Measurements from ENCODE around the gene KDM4F.

DNA sequence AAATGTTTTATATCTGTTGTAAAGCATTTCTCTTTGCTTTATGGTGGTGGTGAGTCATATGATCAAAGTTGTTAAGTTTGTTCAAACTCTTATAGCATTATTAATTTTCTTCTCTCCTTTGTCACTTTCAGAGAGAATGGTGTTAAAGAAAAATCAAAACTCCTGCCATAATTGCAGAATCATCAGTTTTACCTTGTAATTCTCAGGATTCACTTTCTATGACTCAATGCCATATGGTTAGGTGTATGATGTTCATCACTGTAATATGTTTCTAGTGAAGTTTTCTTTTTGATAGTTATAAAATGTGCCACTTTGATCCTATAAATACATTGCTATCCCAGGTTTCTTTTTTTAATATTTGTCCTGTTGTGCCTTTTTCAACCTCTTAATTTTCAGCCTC lies 37.8 kb upstream of the KDM4F start:
- TF ChIP-seq RAD21 (conservative IDR thresholded peaks at IDR 0.05 in 1 of 2, IDR thresholded peaks at IDR 0.05 in 1 of 2) (no peak), POLR2A (IDR thresholded peaks at IDR 0.05; ENCODE audit: low read length) (no peak), CHD4 (IDR thresholded peaks at IDR 0.05; ENCODE audit: borderline replicate concordance) (no peak), HEYL (CRISPR knock-in tag; IDR thresholded peaks at IDR 0.05) (no peak), BHLHE40 (IDR thresholded peaks at IDR 0.05; ENCODE audit: low read depth, low read length) (no peak)
- TF ChIP-seq, protein P1, sequence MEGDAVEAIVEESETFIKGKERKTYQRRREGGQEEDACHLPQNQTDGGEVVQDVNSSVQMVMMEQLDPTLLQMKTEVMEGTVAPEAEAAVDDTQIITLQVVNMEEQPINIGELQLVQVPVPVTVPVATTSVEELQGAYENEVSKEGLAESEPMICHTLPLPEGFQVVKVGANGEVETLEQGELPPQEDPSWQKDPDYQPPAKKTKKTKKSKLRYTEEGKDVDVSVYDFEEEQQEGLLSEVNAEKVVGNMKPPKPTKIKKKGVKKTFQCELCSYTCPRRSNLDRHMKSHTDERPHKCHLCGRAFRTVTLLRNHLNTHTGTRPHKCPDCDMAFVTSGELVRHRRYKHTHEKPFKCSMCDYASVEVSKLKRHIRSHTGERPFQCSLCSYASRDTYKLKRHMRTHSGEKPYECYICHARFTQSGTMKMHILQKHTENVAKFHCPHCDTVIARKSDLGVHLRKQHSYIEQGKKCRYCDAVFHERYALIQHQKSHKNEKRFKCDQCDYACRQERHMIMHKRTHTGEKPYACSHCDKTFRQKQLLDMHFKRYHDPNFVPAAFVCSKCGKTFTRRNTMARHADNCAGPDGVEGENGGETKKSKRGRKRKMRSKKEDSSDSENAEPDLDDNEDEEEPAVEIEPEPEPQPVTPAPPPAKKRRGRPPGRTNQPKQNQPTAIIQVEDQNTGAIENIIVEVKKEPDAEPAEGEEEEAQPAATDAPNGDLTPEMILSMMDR (IDR thresholded peaks at IDR 0.05) = no peak

All from A549 (cell line).